Activated T-cell treated with anti-CD3 and anti-CD28 coated beads, Interleukin-2, amount 50 U/mL, for 4 hours (primary cell): ENCODE data around the gene STC2. TPM values are rescaled to one million over a fixed set of nuclear protein-coding genes. Genes with fewer than 3 reads are reported as not detected.

Source experiments
- ATAC-seq, 2 donors: fragments of 200-7000 bp; cut with Tn5 transposase; one replicate each; pipeline ENCODE4 v1.10.0; 2021
- DNase-seq: peaks from one replicate; pipeline ENCODE4 v3.0.0-alpha.2; 2020
- H3K27me3 Mint-ChIP-seq: one replicate; pipeline ENCODE4 v1.8.0; 2021; ENCODE audit warnings: low read depth, mixed read lengths
- H3K36me3 Mint-ChIP-seq: one replicate; pipeline ENCODE4 v1.8.0; 2022; ENCODE audit warnings: mixed read lengths; ENCODE audit not compliant: insufficient read depth
- H3K4me1 Mint-ChIP-seq: one replicate; pipeline ENCODE4 v1.8.0; 2021; ENCODE audit warnings: low read depth, mixed read lengths
- H3K4me3 Mint-ChIP-seq: one replicate; pipeline ENCODE4 v1.8.0; 2021; ENCODE audit warnings: mild to moderate bottlenecking, moderate library complexity, mixed read lengths
- H3K9me3 Mint-ChIP-seq: one replicate; pipeline ENCODE4 v1.8.0; 2021; ENCODE audit warnings: mixed read lengths
- total RNA-seq, 3 donors: library from RNA; stranded (reverse); gene quantifications; one replicate each; pipeline ENCODE4 v1.2.1, GENCODE V29; 2021

Gene STC2
- total RNA-seq, 3 donors from 2014 or later, result 3.2 to 7.1 (median 4.1) TPM

GRCh38 chr5:173323106-173323798 lies 5.0 kb downstream of the STC2 start:
- H3K9me3 Mint-ChIP-seq, result no peaks in the 10 kb centered on the region
- H3K27me3 Mint-ChIP-seq, result peaks cover 66% of the 10 kb centered on the region
- no peaks in the 10 kb centered on the region for H3K36me3 Mint-ChIP-seq
- no peak for DNase-seq
- no peak for ATAC-seq
- H3K4me3 Mint-ChIP-seq, result no peak overlapping the region
- peaks cover 20% of the 10 kb centered on the region for H3K4me1 Mint-ChIP-seq

GRCh38 chr5:173321886-173322285 lies 6.3 kb downstream of the STC2 start:
- ATAC-seq, result no peak
- no peak for DNase-seq
- Mint-ChIP-seq H3K27me3 (peaks cover 61% of the 10 kb centered on the region), H3K9me3 (no peaks in the 10 kb centered on the region), H3K4me1 (peaks cover 16% of the 10 kb centered on the region), H3K36me3 (no peaks in the 10 kb centered on the region), H3K4me3 (no peak overlapping the region)

GRCh38 chr5:173320259-173320658 lies 8.0 kb downstream of the STC2 start:
- H3K27me3 Mint-ChIP-seq, result peaks cover 61% of the 10 kb centered on the region
- H3K4me1 Mint-ChIP-seq, result peaks cover 11% of the 10 kb centered on the region
- ATAC-seq (no peak), DNase-seq (no peak)
- H3K4me3 Mint-ChIP-seq, result no peak overlapping the region
- no peaks in the 10 kb centered on the region for H3K36me3 Mint-ChIP-seq
- no peaks in the 10 kb centered on the region for H3K9me3 Mint-ChIP-seq

GRCh38 chr5:173319646-173320045 lies 8.6 kb downstream of the STC2 start:
- Mint-ChIP-seq H3K36me3 (no peaks in the 10 kb centered on the region), H3K27me3 (peaks cover 61% of the 10 kb centered on the region), H3K4me1 (peaks cover 8% of the 10 kb centered on the region), H3K9me3 (no peaks in the 10 kb centered on the region), H3K4me3 (no peak overlapping the region)
- ATAC-seq (no peak), DNase-seq (no peak)

GRCh38 chr5:173318881-173319620 lies 9.2 kb downstream of the STC2 start:
- peaks cover 59% of the 10 kb centered on the region for H3K27me3 Mint-ChIP-seq
- H3K4me3 Mint-ChIP-seq, result no peak overlapping the region
- H3K4me1 Mint-ChIP-seq, result peaks cover 4% of the 10 kb centered on the region
- DNase-seq (no peak), ATAC-seq (no peak)
- no peaks in the 10 kb centered on the region for H3K36me3 Mint-ChIP-seq
- no peaks in the 10 kb centered on the region for H3K9me3 Mint-ChIP-seq

GRCh38 chr5:173318330-173318729 lies 9.9 kb downstream of the STC2 start:
- peaks cover 54% of the 10 kb centered on the region for H3K27me3 Mint-ChIP-seq
- ATAC-seq, result no peak
- no peaks in the 10 kb centered on the region for H3K36me3 Mint-ChIP-seq
- H3K4me1 Mint-ChIP-seq, result no peaks in the 10 kb centered on the region
- no peak for DNase-seq
- H3K4me3 Mint-ChIP-seq, result no peak overlapping the region
- H3K9me3 Mint-ChIP-seq, result no peaks in the 10 kb centered on the region

GRCh38 chr5:173317852-173318251 lies 10.4 kb downstream of the STC2 start:
- DNase-seq (no peak), ATAC-seq (no peak)
- Mint-ChIP-seq H3K9me3 (no peaks in the 10 kb centered on the region), H3K27me3 (peaks cover 52% of the 10 kb centered on the region), H3K4me3 (no peak overlapping the region), H3K4me1 (no peaks in the 10 kb centered on the region), H3K36me3 (no peaks in the 10 kb centered on the region)

- ATAC-seq, result no peak
- peaks cover 50% of the 10 kb centered on the region for H3K27me3 Mint-ChIP-seq
- DNase-seq, result no peak
- no peak overlapping the region for H3K4me3 Mint-ChIP-seq
- no peaks in the 10 kb centered on the region for H3K4me1 Mint-ChIP-seq
- H3K36me3 Mint-ChIP-seq, result no peaks in the 10 kb centered on the region
- no peaks in the 10 kb centered on the region for H3K9me3 Mint-ChIP-seq
These were observed 11.0 kb downstream of the STC2 start for GRCh38 chr5:173317091-173317730.

- DNase-seq (no peak), ATAC-seq (no peak)
- peaks cover 57% of the 10 kb centered on the region for H3K27me3 Mint-ChIP-seq
- no peaks in the 10 kb centered on the region for H3K4me1 Mint-ChIP-seq
- H3K9me3 Mint-ChIP-seq, result no peaks in the 10 kb centered on the region
- H3K36me3 Mint-ChIP-seq, result no peaks in the 10 kb centered on the region
- H3K4me3 Mint-ChIP-seq, result no peak overlapping the region
These were observed 11.7 kb downstream of the STC2 start for GRCh38 chr5:173316339-173317020.

GRCh38 chr5:173315495-173316338 lies 12.5 kb downstream of the STC2 start:
- Mint-ChIP-seq H3K9me3 (no peaks in the 10 kb centered on the region), H3K4me3 (no peak overlapping the region), H3K4me1 (no peaks in the 10 kb centered on the region), H3K27me3 (peaks cover 60% of the 10 kb centered on the region), H3K36me3 (no peaks in the 10 kb centered on the region)
- no peak for DNase-seq
- no peak for ATAC-seq

- H3K4me1 Mint-ChIP-seq, result no peaks in the 10 kb centered on the region
- H3K9me3 Mint-ChIP-seq, result no peaks in the 10 kb centered on the region
- peaks cover 63% of the 10 kb centered on the region for H3K27me3 Mint-ChIP-seq
- no peaks in the 10 kb centered on the region for H3K36me3 Mint-ChIP-seq
- DNase-seq, result no peak
- no peak overlapping the region for H3K4me3 Mint-ChIP-seq
- ATAC-seq, result no peak
These were observed 13.9 kb downstream of the STC2 start for GRCh38 chr5:173314166-173314952.

GRCh38 chr5:173313351-173313801 lies 14.8 kb downstream of the STC2 start:
- DNase-seq (no peak), ATAC-seq (no peak)
- Mint-ChIP-seq H3K36me3 (no peaks in the 10 kb centered on the region), H3K9me3 (peaks cover 2% of the 10 kb centered on the region), H3K4me1 (no peaks in the 10 kb centered on the region), H3K4me3 (no peak overlapping the region), H3K27me3 (peaks cover 62% of the 10 kb centered on the region)

GRCh38 chr5:173312821-173313220 lies 15.4 kb downstream of the STC2 start:
- no peak overlapping the region for H3K4me3 Mint-ChIP-seq
- ATAC-seq (no peak), DNase-seq (no peak)
- no peaks in the 10 kb centered on the region for H3K36me3 Mint-ChIP-seq
- H3K9me3 Mint-ChIP-seq, result peaks cover 4% of the 10 kb centered on the region
- H3K27me3 Mint-ChIP-seq, result peaks cover 58% of the 10 kb centered on the region
- H3K4me1 Mint-ChIP-seq, result no peaks in the 10 kb centered on the region
